Chondrocyte (in vitro differentiated cells): ENCODE data around the gene NRG2. TPM values are rescaled to one million over a fixed set of nuclear protein-coding genes. Genes with fewer than 3 reads are reported as not detected.

Experiments
- DNase-seq: peaks from one replicate; pipeline ENCODE4 v3.0.0; 2021; ENCODE audit warnings: mixed read lengths, low spot score
- H3K27ac Mint-ChIP-seq: one replicate; pipeline ENCODE4 v1.8.0; 2021; ENCODE audit warnings: mild to moderate bottlenecking, moderate library complexity, mixed read lengths; ENCODE audit not compliant: unreplicated experiment
- H3K27me3 Mint-ChIP-seq: 2 replicates; pipeline ENCODE4 v1.8.0; 2021; ENCODE audit warnings: low read depth, mixed read lengths
- H3K36me3 Mint-ChIP-seq: 2 replicates; pipeline ENCODE4 v1.8.0; 2021; ENCODE audit warnings: low read depth, mixed read lengths
- H3K4me1 Mint-ChIP-seq: 2 replicates; pipeline ENCODE4 v1.8.0; 2021; ENCODE audit warnings: low read depth, mild to moderate bottlenecking, mixed read lengths
- H3K4me3 Mint-ChIP-seq: one replicate; pipeline ENCODE4 v1.8.0; 2021; ENCODE audit warnings: mild to moderate bottlenecking, moderate library complexity, mixed read lengths; ENCODE audit not compliant: unreplicated experiment
- H3K9me3 Mint-ChIP-seq: 2 replicates; pipeline ENCODE4 v1.8.0; 2021; ENCODE audit warnings: low read depth, mixed read lengths
- CTCF ChIP-seq: fragments of 200-600 bp; sonication (generic); IDR thresholded peaks from 2 replicates; pipeline ENCODE4 v1.5.0; 2021; ENCODE audit warnings: antibody characterized with exemption, mild to moderate bottlenecking, moderate library complexity
- total RNA-seq: library from RNA; stranded (reverse); gene quantifications from 3 replicates; pipeline ENCODE4 v1.2.1, GENCODE V29; 2021

Gene NRG2
- total RNA-seq, 1 donor from 2014 or later, result 0.27 TPM

GRCh38 chr5:139912804-139913203 lies 130.3 kb downstream of the NRG2 start:
- TF ChIP-seq CTCF, result no peak
- Mint-ChIP-seq H3K27ac (no peak overlapping the region), H3K9me3 (no peaks in the 10 kb centered on the region), H3K36me3 (no peaks in the 10 kb centered on the region), H3K4me1 (no peaks in the 10 kb centered on the region), H3K4me3 (no peak overlapping the region), H3K27me3 (peaks cover 53% of the 10 kb centered on the region)
- no peak for DNase-seq

- no peak for DNase-seq
- TF ChIP-seq CTCF, result no peak
- Mint-ChIP-seq H3K27ac (no peak overlapping the region), H3K4me3 (no peak overlapping the region), H3K4me1 (no peaks in the 10 kb centered on the region), H3K9me3 (no peaks in the 10 kb centered on the region), H3K36me3 (no peaks in the 10 kb centered on the region), H3K27me3 (peaks cover 53% of the 10 kb centered on the region)
These were observed 130.9 kb downstream of the NRG2 start for GRCh38 chr5:139912158-139912557.

GRCh38 chr5:139911425-139912120 lies 131.5 kb downstream of the NRG2 start:
- H3K36me3 Mint-ChIP-seq, result no peaks in the 10 kb centered on the region
- no peaks in the 10 kb centered on the region for H3K4me1 Mint-ChIP-seq
- DNase-seq, result no peak
- TF ChIP-seq CTCF, result no peak
- no peaks in the 10 kb centered on the region for H3K9me3 Mint-ChIP-seq
- no peak overlapping the region for H3K27ac Mint-ChIP-seq
- peaks cover 49% of the 10 kb centered on the region for H3K27me3 Mint-ChIP-seq
- no peak overlapping the region for H3K4me3 Mint-ChIP-seq

GRCh38 chr5:139910901-139911300 lies 132.2 kb downstream of the NRG2 start:
- no peaks in the 10 kb centered on the region for H3K36me3 Mint-ChIP-seq
- peaks cover 48% of the 10 kb centered on the region for H3K27me3 Mint-ChIP-seq
- H3K9me3 Mint-ChIP-seq, result no peaks in the 10 kb centered on the region
- no peak for TF ChIP-seq CTCF
- H3K27ac Mint-ChIP-seq, result no peak overlapping the region
- H3K4me1 Mint-ChIP-seq, result no peaks in the 10 kb centered on the region
- no peak for DNase-seq
- H3K4me3 Mint-ChIP-seq, result no peak overlapping the region

GRCh38 chr5:139910036-139910435 lies 133.1 kb downstream of the NRG2 start:
- Mint-ChIP-seq H3K36me3 (no peaks in the 10 kb centered on the region), H3K4me3 (no peak overlapping the region), H3K9me3 (no peaks in the 10 kb centered on the region), H3K4me1 (no peaks in the 10 kb centered on the region), H3K27me3 (peaks cover 44% of the 10 kb centered on the region), H3K27ac (no peak overlapping the region)
- no peak for DNase-seq
- TF ChIP-seq CTCF, result no peak
